K562 (cell line): ENCODE data around the gene ANKRD13D. TPM values are rescaled to one million over a fixed set of nuclear protein-coding genes. Genes with fewer than 3 reads are reported as not detected.

Source experiments
- CBFA2T3 ChIP-seq: fragments of 450-650 bp; IDR thresholded peaks from 2 replicates; pipeline ENCODE4 v1.6.1; 2017
- DMBX1 ChIP-seq: fragments of 250-450 bp; sonication (Bioruptor Pico); IDR thresholded peaks from 2 replicates; pipeline ENCODE4 v1.8.0; 2022; ENCODE audit warnings: inconsistent platforms, mild to moderate bottlenecking, moderate library complexity, borderline replicate concordance
- GABPB2 ChIP-seq: fragments of 250-450 bp; sonication (Bioruptor Pico); conservative IDR thresholded peaks from 2 replicates; pipeline ENCODE4 v1.5.1; 2021; ENCODE audit warnings: mild to moderate bottlenecking
- IFI16 ChIP-seq: fragments of 250-450 bp; sonication (Bioruptor Pico); IDR thresholded peaks from 2 replicates; pipeline ENCODE4 v2.1.2; 2022; ENCODE audit warnings: mild to moderate bottlenecking, inconsistent platforms
- NCOR1 ChIP-seq: fragments of 450-650 bp; IDR thresholded peaks from 2 replicates; pipeline ENCODE4 v1.6.1; 2016; ENCODE audit warnings: mild to moderate bottlenecking, moderate library complexity
- NFATC3 ChIP-seq: fragments of 450-650 bp; IDR thresholded peaks from 2 replicates; pipeline ENCODE4 v1.6.1; 2017; ENCODE audit warnings: mild to moderate bottlenecking
- NFIC ChIP-seq: fragments of 450-650 bp; IDR thresholded peaks from 2 replicates; pipeline ENCODE4 v1.6.1; 2017; ENCODE audit warnings: mild to moderate bottlenecking, inconsistent platforms
- RBM39 ChIP-seq: fragments of 200-400 bp; formaldehyde crosslinking; optimal IDR thresholded peaks from 2 replicates; pipeline ENCODE3; 2018; ENCODE audit warnings: low read depth, low read length
- RNF2 ChIP-seq: sonication (generic); IDR thresholded peaks from 2 replicates; pipeline ENCODE4 v1.6.1; 2016
- RUNX1 ChIP-seq: sonication (generic); IDR thresholded peaks from 2 replicates; pipeline ENCODE4 v1.6.1; 2016; ENCODE audit warnings: antibody characterized with exemption, low read depth
- SETDB1 ChIP-seq: IDR thresholded peaks from one replicate; pipeline ENCODE4 v1.6.1; 2012; ENCODE audit warnings: low read length, control low read depth, inconsistent platforms
- SMAD4 ChIP-seq: fragments of 250-450 bp; sonication (Bioruptor Pico); conservative IDR thresholded peaks from 2 replicates; pipeline ENCODE4 v1.8.0; 2021; ENCODE audit warnings: inconsistent platforms, mild to moderate bottlenecking, moderate library complexity
- SRSF7 ChIP-seq: fragments of 200-400 bp; formaldehyde crosslinking; optimal IDR thresholded peaks from 2 replicates; pipeline ENCODE3; 2017; ENCODE audit warnings: mild to moderate bottlenecking, low read depth, low read length
- STAT6 ChIP-seq: sonication (generic); formaldehyde crosslinking; IDR thresholded peaks from 2 replicates; pipeline ENCODE4 v1.8.1; 2023; ENCODE audit warnings: mild to moderate bottlenecking, missing genetic modification reagents
- ZKSCAN3 ChIP-seq: fragments of 250-450 bp; sonication (Bioruptor Pico); IDR thresholded peaks from 2 replicates; pipeline ENCODE4 v1.4.0; 2020
- ZNF133 ChIP-seq: fragments of 250-450 bp; sonication (Bioruptor Pico); IDR thresholded peaks from 2 replicates; pipeline ENCODE4 v1.4.0; 2020; ENCODE audit warnings: mild to moderate bottlenecking
- ZNF354B ChIP-seq: fragments of 250-450 bp; sonication (Bioruptor Pico); IDR thresholded peaks from 2 replicates; pipeline ENCODE4 v1.4.0; 2020
- ZNF551 ChIP-seq: fragments of 250-450 bp; sonication (Bioruptor Pico); IDR thresholded peaks from 2 replicates; pipeline ENCODE4 v1.5.0; 2021; ENCODE audit warnings: mild to moderate bottlenecking, moderate library complexity
- ZNF609 ChIP-seq: sonication (generic); formaldehyde crosslinking; IDR thresholded peaks from 2 replicates; pipeline ENCODE4 v1.8.1; 2023; ENCODE audit warnings: missing genetic modification reagents, mild to moderate bottlenecking, borderline replicate concordance
- ZNF668 ChIP-seq: fragments of 250-450 bp; sonication (Bioruptor Pico); IDR thresholded peaks from 2 replicates; pipeline ENCODE4 v1.8.0; 2022; ENCODE audit warnings: mild to moderate bottlenecking, inconsistent platforms
- ZSCAN32 ChIP-seq: fragments of 450-650 bp; formaldehyde crosslinking; IDR thresholded peaks from 2 replicates; pipeline ENCODE4 v1.4.0; 2020; ENCODE audit warnings: mild to moderate bottlenecking, moderate library complexity
- polyA plus RNA-seq, 8 experiments: library from polyadenylated mRNA; depleted of rRNA in 4 of 8; stranded (reverse) in 5 of 8; unstranded in 3 of 8; fragments of >200 nt; fragmentation: Nextera tagmentation in 2 of 8; fragmentation: Illumina TruSeq in 1 of 8; extraction: Ambion mirVana in 2 of 8; extraction: Trizol in 1 of 8; gene quantifications; 2 replicates each; pipeline versions ENCODE4 v1.2.1 to v1.2.3, GENCODE V29; 2011 to 2014; ENCODE audit warnings: inconsistent platforms in 1 of 8, missing spikeins in 1 of 8
- total RNA-seq, 7 experiments: library from RNA; depleted of rRNA in 6 of 7; stranded (reverse); fragments of >200 nt in 6 of 7; fragmentation: Illumina TruSeq in 2 of 7; extraction: Trizol in 2 of 7; gene quantifications; 2 replicates each; pipeline versions ENCODE4 v1.2.1 to v1.2.3, GENCODE V29; 2011 to 2021; ENCODE audit warnings: low replicate concordance in 1 of 7
- TF ChIP-seq, protein P1 (sequence below): fragments of 450-650 bp; formaldehyde crosslinking; IDR thresholded peaks from 2 replicates; pipeline ENCODE4 v1.4.0; 2020; ENCODE audit warnings: mild to moderate bottlenecking, moderate library complexity
- TF ChIP-seq, protein P2 (sequence below): fragments of 250-450 bp; sonication (Bioruptor Pico); IDR thresholded peaks from 2 replicates; pipeline ENCODE4 v1.5.1; 2021; ENCODE audit warnings: mild to moderate bottlenecking

ANKRD13D gene
- total and polyA plus RNA-seq, 9 of the 15 experiments (the other 6 are each of a cell fraction or from before 2014, with no cell fraction given) = 0.94 to 40.9 (median 22.4) TPM

DNA sequence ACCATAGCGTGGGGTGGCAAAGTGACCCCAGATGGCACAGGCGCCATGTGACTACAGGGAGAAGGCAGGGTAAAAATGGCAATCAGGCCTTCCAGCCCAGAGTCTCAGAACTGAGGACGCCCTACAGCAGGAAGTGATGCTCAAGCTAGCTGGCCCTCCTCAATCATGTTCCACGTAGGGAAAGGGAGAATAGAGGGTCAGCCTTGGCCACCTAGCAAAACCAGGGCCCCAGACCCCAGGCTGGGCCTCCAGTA, 978 bp upstream of the ANKRD13D start (continued):
- no peak for TF ChIP-seq STAT6 (CRISPR knock-in tag)
- TF ChIP-seq ZNF609 (CRISPR knock-in tag) = no peak
- TF ChIP-seq, protein P1, sequence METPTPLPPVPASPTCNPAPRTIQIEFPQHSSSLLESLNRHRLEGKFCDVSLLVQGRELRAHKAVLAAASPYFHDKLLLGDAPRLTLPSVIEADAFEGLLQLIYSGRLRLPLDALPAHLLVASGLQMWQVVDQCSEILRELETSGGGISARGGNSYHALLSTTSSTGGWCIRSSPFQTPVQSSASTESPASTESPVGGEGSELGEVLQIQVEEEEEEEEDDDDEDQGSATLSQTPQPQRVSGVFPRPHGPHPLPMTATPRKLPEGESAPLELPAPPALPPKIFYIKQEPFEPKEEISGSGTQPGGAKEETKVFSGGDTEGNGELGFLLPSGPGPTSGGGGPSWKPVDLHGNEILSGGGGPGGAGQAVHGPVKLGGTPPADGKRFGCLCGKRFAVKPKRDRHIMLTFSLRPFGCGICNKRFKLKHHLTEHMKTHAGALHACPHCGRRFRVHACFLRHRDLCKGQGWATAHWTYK (CRISPR knock-in tag) = peak; percentile 66; the same call in 1 of the 2 replicates
- TF ChIP-seq ZKSCAN3 (CRISPR knock-in tag) = no peak
- no peak for TF ChIP-seq SRSF7
- no peak for TF ChIP-seq NCOR1
- no peak for TF ChIP-seq RUNX1
- no peak for TF ChIP-seq NFIC
- TF ChIP-seq CBFA2T3 = no peak
- peak; percentile 76 for TF ChIP-seq DMBX1 (CRISPR knock-in tag)
- no peak for TF ChIP-seq RBM39
- no peak for TF ChIP-seq ZNF668 (CRISPR knock-in tag)
- no peak for TF ChIP-seq ZNF354B (CRISPR knock-in tag)
- TF ChIP-seq, protein P2, sequence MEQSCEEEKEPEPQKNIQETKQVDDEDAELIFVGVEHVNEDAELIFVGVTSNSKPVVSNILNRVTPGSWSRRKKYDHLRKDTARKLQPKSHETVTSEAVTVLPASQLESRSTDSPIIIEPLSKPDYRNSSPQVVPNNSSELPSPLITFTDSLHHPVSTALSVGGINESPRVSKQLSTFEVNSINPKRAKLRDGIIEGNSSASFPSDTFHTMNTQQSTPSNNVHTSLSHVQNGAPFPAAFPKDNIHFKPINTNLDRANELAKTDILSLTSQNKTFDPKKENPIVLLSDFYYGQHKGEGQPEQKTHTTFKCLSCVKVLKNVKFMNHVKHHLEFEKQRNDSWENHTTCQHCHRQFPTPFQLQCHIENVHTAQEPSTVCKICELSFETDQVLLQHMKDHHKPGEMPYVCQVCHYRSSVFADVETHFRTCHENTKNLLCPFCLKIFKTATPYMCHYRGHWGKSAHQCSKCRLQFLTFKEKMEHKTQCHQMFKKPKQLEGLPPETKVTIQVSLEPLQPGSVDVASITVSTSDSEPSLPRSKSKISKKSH = no peak
- TF ChIP-seq NFATC3 = no peak
- TF ChIP-seq IFI16 (CRISPR knock-in tag) = no peak
- TF ChIP-seq ZNF133 (CRISPR knock-in tag) = no peak
- no peak for TF ChIP-seq ZNF551 (CRISPR knock-in tag)
- TF ChIP-seq RNF2 = no peak
- TF ChIP-seq GABPB2 (CRISPR knock-in tag) = no peak
- TF ChIP-seq SMAD4 (CRISPR knock-in tag) = no peak
- TF ChIP-seq SETDB1 = no peak
- peak; percentile 25; the same call in 1 of the 2 replicates for TF ChIP-seq ZSCAN32 (CRISPR knock-in tag)
